GM12891 (cell line): ENCODE data around the gene HTT.

Experiments used
- PAX5 ChIP-seq: IDR thresholded peaks from 2 replicates; pipeline ENCODE4 v1.6.1; 2011; ENCODE audit warnings: low read length, moderate library complexity, mild to moderate bottlenecking; ENCODE audit not compliant: insufficient read depth, severe bottlenecking
- POLR2A ChIP-seq: IDR thresholded peaks from 2 replicates; pipeline ENCODE4 v1.6.1; 2011; ENCODE audit warnings: low read depth, low read length, control low read depth
- POLR2AphosphoS5 ChIP-seq: IDR thresholded peaks from 2 replicates; pipeline ENCODE4 v1.6.1; 2011; ENCODE audit warnings: low read depth, low read length, control low read depth
- POU2F2 ChIP-seq: IDR thresholded peaks from 2 replicates; pipeline ENCODE4 v1.6.1; 2011; ENCODE audit warnings: low read depth, mild to moderate bottlenecking, control low read depth, low read length, moderate library complexity
- SPI1 ChIP-seq: IDR thresholded peaks from 2 replicates; pipeline ENCODE4 v1.6.1; 2011; ENCODE audit warnings: low read depth, low read length, control low read depth
- TAF1 ChIP-seq: IDR thresholded peaks from 2 replicates; pipeline ENCODE4 v1.6.1; 2011; ENCODE audit warnings: low read depth, low read length, control low read depth

- TF ChIP-seq POLR2A = no peak
- no peak for TF ChIP-seq TAF1
- TF ChIP-seq POLR2AphosphoS5 = no peak
- TF ChIP-seq POU2F2 = no peak
- TF ChIP-seq SPI1 = no peak
- TF ChIP-seq PAX5 = no peak
Measured at GRCh38 chr4:3114377-3114776, 39.9 kb downstream of the HTT start.
